Uterus (tissue), 4 donors: ENCODE data around the gene IL36G. TPM values are rescaled to one million over a fixed set of nuclear protein-coding genes. Genes with fewer than 3 reads are reported as not detected.

Experiments
- DNase-seq, 2 donors: peaks; one replicate each; pipeline ENCODE4 v3.0.0-alpha.2; 2019 to 2020
- H3K27ac ChIP-seq, 2 donors: fragments of 200-600 bp; sonication (generic); 1 replicate in 1 of 2; 2 replicates in 1 of 2; pipeline ENCODE4 v1.5.1; 2016 to 2018
- H3K27me3 ChIP-seq, 2 donors: fragments of 200-600 bp; sonication (generic); one replicate each; pipeline ENCODE4 v1.5.1; 2018 to 2019; ENCODE audit warnings: control low read depth in 1 of 2
- H3K36me3 ChIP-seq, 2 donors: fragments of 200-600 bp; sonication (generic); one replicate each; pipeline ENCODE4 v1.5.1; 2019; ENCODE audit warnings: control low read depth in 1 of 2
- H3K4me1 ChIP-seq, 2 donors: fragments of 200-600 bp; sonication (generic); one replicate each; pipeline ENCODE4 v1.5.1; 2018 to 2019; ENCODE audit warnings: control low read depth in 1 of 2
- H3K4me3 ChIP-seq, 2 donors: fragments of 200-600 bp; sonication (generic); 1 replicate in 1 of 2; 2 replicates in 1 of 2; pipeline ENCODE4 v1.5.1; 2018 to 2019; ENCODE audit warnings: mild to moderate bottlenecking in 1 of 2
- H3K9me3 ChIP-seq, 2 donors: fragments of 200-600 bp; sonication (generic); one replicate each; pipeline ENCODE4 v1.5.1; 2019; ENCODE audit warnings: control low read depth in 1 of 2
- POLR2A ChIP-seq, 2 donors: fragments of 450-650 bp; IDR thresholded peaks; one replicate each; pipeline ENCODE4 v1.6.1; 2016; ENCODE audit warnings: antibody characterized with exemption in 2 of 2, mild to moderate bottlenecking in 1 of 2, moderate library complexity in 1 of 2
- intact Hi-C: fragments of 100-400 bp; cut with DNase I; formaldehyde crosslinking; loops from one replicate; pipeline ENCODE4 v1.15.1; 2023; ENCODE audit warnings: low total_unique reads
- total RNA-seq, 4 donors: library from RNA; depleted of rRNA in 3 of 4; stranded (reverse); fragments of >200 nt in 3 of 4; gene quantifications; one replicate each; pipeline versions ENCODE4 v1.1.0 to v1.2.4, GENCODE V29; 2014 to 2023
- TF ChIP-seq, protein P1 (sequence below), 4 experiments: fragments of 200-600 bp in 2 of 4; fragments of 450-650 bp in 2 of 4; sonication (generic) in 2 of 4; IDR thresholded peaks; one replicate each; pipeline ENCODE4 v1.5.1; 2016 to 2019; ENCODE audit warnings: antibody characterized with exemption in 4 of 4, mild to moderate bottlenecking in 2 of 4, moderate library complexity in 1 of 4
- donor health status: DM: yes; HTN: yes; CAD: no.

Gene IL36G
- total RNA-seq, 4 donors from 2014 or later = not detected

DNA sequence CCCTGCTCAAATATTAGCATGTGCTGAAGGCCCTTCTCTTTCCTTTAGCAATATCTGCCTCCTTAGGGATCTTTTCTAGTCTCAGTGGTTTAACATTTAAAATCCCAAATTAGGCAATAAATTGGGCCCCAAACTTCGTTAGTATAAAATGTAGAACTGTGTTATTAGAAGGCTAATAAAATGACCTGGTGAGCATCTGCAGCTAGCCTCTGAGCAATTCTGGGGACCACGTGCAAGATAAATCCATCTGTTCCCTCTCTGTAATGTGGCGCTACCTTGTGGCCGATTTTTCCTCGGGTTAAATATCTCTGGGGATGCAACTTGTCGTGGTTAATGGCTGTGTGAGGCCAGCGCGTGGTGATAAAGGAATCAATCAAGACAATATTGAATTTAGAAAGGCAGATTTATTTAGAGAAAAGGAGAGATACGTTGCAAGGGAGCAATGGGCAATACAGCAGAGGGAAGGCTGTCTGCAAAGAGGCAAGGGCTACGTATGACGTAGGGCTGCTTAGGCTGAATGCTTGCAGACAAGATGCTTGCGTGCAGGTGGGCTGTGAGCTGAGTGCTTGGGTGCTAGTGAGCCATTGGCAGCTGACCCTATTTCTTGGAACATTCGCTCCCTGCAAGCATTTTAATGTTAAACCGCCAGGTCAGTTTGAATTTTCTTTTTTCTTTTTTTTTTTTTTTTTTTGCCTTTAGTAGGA, 18.5 kb upstream of the IL36G start:
- DNase-seq = no peak
- Histone ChIP-seq H3K4me3 (no peak overlapping the region), H3K27ac (no peak overlapping the region), H3K9me3 (no peaks in the 10 kb centered on the region), H3K4me1 (no peaks in the 10 kb centered on the region), H3K27me3 (no peaks in the 10 kb centered on the region), H3K36me3 (no peaks in the 10 kb centered on the region)
- TF ChIP-seq, protein P1, sequence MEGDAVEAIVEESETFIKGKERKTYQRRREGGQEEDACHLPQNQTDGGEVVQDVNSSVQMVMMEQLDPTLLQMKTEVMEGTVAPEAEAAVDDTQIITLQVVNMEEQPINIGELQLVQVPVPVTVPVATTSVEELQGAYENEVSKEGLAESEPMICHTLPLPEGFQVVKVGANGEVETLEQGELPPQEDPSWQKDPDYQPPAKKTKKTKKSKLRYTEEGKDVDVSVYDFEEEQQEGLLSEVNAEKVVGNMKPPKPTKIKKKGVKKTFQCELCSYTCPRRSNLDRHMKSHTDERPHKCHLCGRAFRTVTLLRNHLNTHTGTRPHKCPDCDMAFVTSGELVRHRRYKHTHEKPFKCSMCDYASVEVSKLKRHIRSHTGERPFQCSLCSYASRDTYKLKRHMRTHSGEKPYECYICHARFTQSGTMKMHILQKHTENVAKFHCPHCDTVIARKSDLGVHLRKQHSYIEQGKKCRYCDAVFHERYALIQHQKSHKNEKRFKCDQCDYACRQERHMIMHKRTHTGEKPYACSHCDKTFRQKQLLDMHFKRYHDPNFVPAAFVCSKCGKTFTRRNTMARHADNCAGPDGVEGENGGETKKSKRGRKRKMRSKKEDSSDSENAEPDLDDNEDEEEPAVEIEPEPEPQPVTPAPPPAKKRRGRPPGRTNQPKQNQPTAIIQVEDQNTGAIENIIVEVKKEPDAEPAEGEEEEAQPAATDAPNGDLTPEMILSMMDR (IDR thresholded peaks at IDR 0.05) = no peak
- TF ChIP-seq POLR2A (IDR thresholded peaks at IDR 0.05) = no peak
- intact Hi-C loops = no loop called here

GRCh38 chr2:112960230-112960825, 17.5 kb upstream of the IL36G start:
- Histone ChIP-seq H3K27me3 (no peaks in the 10 kb centered on the region), H3K27ac (no peak overlapping the region), H3K36me3 (no peaks in the 10 kb centered on the region), H3K4me1 (no peaks in the 10 kb centered on the region), H3K9me3 (no peaks in the 10 kb centered on the region), H3K4me3 (no peak overlapping the region)
- DNase-seq = no peak
- intact Hi-C loops = no loop called here
- no peak for TF ChIP-seq POLR2A (IDR thresholded peaks at IDR 0.05)
- TF ChIP-seq, protein P1 (IDR thresholded peaks at IDR 0.05) = no peak

DNA sequence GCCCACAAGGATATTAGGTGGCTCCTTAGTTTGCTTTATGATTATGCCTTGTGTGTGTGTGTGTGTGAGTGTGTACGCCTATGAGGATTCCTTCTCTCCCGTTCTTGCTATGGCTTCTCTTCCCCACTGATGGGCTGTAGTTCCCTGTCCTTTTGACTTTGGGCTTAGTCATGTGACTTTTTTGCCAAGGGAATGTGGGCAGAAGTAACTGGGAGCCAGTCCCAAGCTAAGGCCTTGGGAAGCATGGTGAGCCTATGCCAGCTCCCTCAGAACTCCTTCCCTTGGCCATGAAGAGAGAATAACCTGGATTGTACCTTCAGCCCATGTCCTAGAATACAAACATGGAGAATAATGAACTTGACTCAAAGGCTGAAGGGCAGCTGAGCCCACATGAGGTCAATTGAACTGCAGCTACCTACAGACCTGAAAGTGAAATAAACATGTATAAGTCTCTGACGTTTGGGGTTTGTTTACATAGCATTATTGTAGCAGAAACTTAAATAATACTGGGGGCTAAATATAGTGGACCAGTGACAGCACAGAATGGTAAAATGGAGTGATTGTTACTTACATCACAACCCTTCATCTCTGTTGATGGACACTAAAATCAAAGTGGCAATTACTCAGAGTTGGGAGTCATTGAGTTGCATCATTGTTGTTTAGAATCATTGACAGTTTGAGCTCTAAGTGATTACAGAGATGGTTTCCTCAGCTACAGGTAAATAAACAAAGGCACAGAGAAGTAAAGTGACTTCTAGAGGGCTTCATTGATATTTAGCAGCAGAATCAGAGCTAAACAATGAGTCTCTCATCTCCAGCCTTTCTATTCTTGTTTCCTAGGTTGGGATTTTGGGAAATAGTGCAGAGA, 15.3 kb upstream of the IL36G start:
- DNase-seq = no peak
- Histone ChIP-seq H3K27ac (no peak overlapping the region), H3K27me3 (no peaks in the 10 kb centered on the region), H3K36me3 (no peaks in the 10 kb centered on the region), H3K9me3 (no peaks in the 10 kb centered on the region), H3K4me1 (no peaks in the 10 kb centered on the region), H3K4me3 (no peak overlapping the region)
- TF ChIP-seq POLR2A (IDR thresholded peaks at IDR 0.05) = no peak
- TF ChIP-seq, protein P1 (IDR thresholded peaks at IDR 0.05) = no peak
- intact Hi-C loops = no loop called here

DNA sequence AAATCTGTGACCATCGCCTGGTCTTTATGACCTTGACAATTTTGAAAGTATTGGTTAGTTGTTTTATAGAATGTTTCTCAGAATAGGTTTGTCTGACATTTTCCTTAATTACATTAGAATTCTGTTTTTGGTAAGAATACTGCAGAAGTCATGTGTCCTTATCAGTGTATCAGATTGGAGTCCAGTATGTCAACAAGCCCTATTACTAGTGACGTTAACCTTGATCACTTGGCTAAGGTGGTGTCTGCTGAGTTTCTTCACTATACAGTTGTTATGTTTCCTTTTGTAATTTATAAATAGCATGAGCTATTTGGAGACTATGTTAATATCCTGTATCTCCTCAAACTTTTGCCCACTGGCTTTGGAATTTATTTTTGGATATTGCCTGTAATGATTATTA, 10.8 kb upstream of the IL36G start:
- TF ChIP-seq POLR2A (IDR thresholded peaks at IDR 0.05) = no peak
- TF ChIP-seq, protein P1 (IDR thresholded peaks at IDR 0.05) = no peak
- Histone ChIP-seq H3K27ac (no peak overlapping the region), H3K9me3 (no peaks in the 10 kb centered on the region), H3K27me3 (no peaks in the 10 kb centered on the region), H3K4me1 (no peaks in the 10 kb centered on the region), H3K36me3 (no peaks in the 10 kb centered on the region), H3K4me3 (no peak overlapping the region)
- no peak for DNase-seq
- intact Hi-C loops = no loop called here
